Karpas-422 (cell line): Measurements from ENCODE around the gene KCNJ12. TPM values are rescaled to one million over a fixed set of nuclear protein-coding genes. Genes with fewer than 3 reads are reported as not detected.
A peak's percentile ranks its signal among the peaks of the same experiment; 100 is the strongest.
"Not testable (repeated sequence)": the region's sequence is repeated elsewhere in the genome, so short reads cannot be mapped to it uniquely, and the experiment has no call there.

Source experiments
- DNase-seq: peaks from one replicate; pipeline ENCODE4 v3.0.0-alpha.2; 2015
- H2AFZ ChIP-seq: fragments of 200-600 bp; sonication (generic); 2 replicates; pipeline ENCODE4 v1.6.1; 2014; ENCODE audit warnings: antibody characterized with exemption, low read length, mixed read lengths
- H3K27ac ChIP-seq: fragments of 200-600 bp; sonication (generic); 2 replicates; pipeline ENCODE4 v1.5.1; 2014; ENCODE audit warnings: mild to moderate bottlenecking, low read length, moderate library complexity
- H3K27me3 ChIP-seq: fragments of 200-600 bp; sonication (generic); 2 replicates; pipeline ENCODE4 v1.6.1; 2014; ENCODE audit warnings: low read length, mixed read lengths
- H3K36me3 ChIP-seq: fragments of 200-600 bp; sonication (generic); 2 replicates; pipeline ENCODE4 v1.6.1; 2014; ENCODE audit warnings: low read length, mixed read lengths; ENCODE audit not compliant: insufficient read depth
- H3K4me1 ChIP-seq: fragments of 200-600 bp; sonication (generic); 2 replicates; pipeline ENCODE4 v1.6.1; 2014; ENCODE audit warnings: mild to moderate bottlenecking, low read length, mixed read lengths
- H3K4me2 ChIP-seq: fragments of 200-600 bp; sonication (generic); 2 replicates; pipeline ENCODE4 v1.6.1; 2014; ENCODE audit warnings: low read length, low read depth, mild to moderate bottlenecking; ENCODE audit not compliant: poor library complexity, severe bottlenecking
- H3K4me3 ChIP-seq: fragments of 200-600 bp; sonication (generic); 2 replicates; pipeline ENCODE4 v1.5.1; 2014; ENCODE audit warnings: mild to moderate bottlenecking, antibody characterized with exemption, low read length, mixed read lengths
- H3K79me2 ChIP-seq: fragments of 200-600 bp; sonication (generic); 2 replicates; pipeline ENCODE4 v1.6.1; 2014; ENCODE audit warnings: mild to moderate bottlenecking, low read length, mixed read lengths
- H3K9ac ChIP-seq: fragments of 200-600 bp; sonication (generic); 2 replicates; pipeline ENCODE4 v1.6.0; 2014; ENCODE audit warnings: low read length
- H3K9me2 ChIP-seq: fragments of 200-600 bp; sonication (generic), shearing (Covaris generic); replicated peaks from 2 replicates; pipeline ENCODE4 v1.6.0; 2014; ENCODE audit warnings: mild to moderate bottlenecking, low read length, moderate library complexity; ENCODE audit not compliant: insufficient read depth
- H3K9me3 ChIP-seq: fragments of 300-700, 200-600 bp; sonication (generic); 2 replicates; pipeline ENCODE4 v1.6.1; 2014; ENCODE audit warnings: low read length, mixed read lengths
- H4K20me1 ChIP-seq: fragments of 200-600 bp; sonication (generic); 2 replicates; pipeline ENCODE4 v1.6.1; 2014; ENCODE audit warnings: mild to moderate bottlenecking, antibody characterized with exemption, low read length, low read depth; ENCODE audit not compliant: insufficient read depth
- total RNA-seq: library from RNA; depleted of rRNA; stranded (reverse); fragments of >200 nt; shearing (Covaris generic); gene quantifications from 2 replicates; pipeline ENCODE4 v1.2.3, GENCODE V29; 2014; ENCODE audit warnings: low replicate concordance

Gene KCNJ12
- total RNA-seq, 1 experiment from 2014 or later: 0.22 TPM

DNA sequence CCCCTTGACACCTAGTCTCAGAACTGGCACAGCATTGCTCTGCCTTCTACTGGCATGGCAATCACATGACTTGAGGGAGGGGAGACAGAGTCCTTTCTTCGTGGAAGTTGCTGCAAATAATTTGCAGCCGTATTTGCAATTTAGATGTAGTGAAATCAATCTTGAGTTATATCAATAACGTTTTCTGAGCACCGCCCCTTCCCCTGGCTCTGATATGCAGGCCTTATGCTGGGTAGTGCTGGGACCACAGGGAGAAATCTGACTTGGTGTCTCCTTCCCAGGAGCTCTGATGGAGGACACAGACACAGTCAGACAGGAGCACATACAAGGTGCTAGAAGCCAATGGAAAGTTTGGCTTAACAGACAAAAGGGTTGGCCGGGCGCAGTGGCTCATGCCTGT is 35.8 kb upstream of the KCNJ12 start:
- H3K4me2 ChIP-seq, H3K9ac ChIP-seq, H3K79me2 ChIP-seq, H3K9me2 ChIP-seq, H3K4me3 ChIP-seq, H4K20me1 ChIP-seq, H3K27me3 ChIP-seq, H3K36me3 ChIP-seq, DNase-seq, H3K9me3 ChIP-seq, H3K27ac ChIP-seq, H2AFZ ChIP-seq: not testable (repeated sequence)
- peaks cover 34% of the 10 kb centered on the region for H3K4me1 ChIP-seq

DNA sequence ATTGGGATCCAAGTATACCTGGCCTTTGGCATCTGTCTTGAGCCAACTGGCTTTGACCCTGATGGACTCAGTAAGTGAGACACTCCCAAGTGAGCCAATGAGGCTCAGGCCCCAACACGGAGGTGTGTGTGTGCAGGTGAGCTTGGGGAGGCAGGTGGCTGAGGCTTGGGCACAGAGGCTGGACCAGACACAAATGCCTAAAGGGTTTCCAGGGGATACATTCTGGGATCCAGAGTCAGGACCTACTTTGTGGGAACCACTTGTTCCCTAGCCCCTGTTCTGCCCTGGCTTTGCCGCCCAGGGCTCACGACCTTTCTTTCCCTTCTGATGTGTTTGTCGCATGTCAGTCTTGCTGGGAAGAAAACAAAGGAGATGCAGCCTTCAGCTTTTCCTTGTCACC is 34.9 kb upstream of the KCNJ12 start:
- not testable (repeated sequence) for H3K27me3 ChIP-seq, H3K79me2 ChIP-seq, H3K4me2 ChIP-seq, H3K36me3 ChIP-seq, DNase-seq, H3K9ac ChIP-seq, H3K9me3 ChIP-seq, H3K9me2 ChIP-seq, H3K4me3 ChIP-seq, H4K20me1 ChIP-seq, H2AFZ ChIP-seq, H3K27ac ChIP-seq
- peaks cover 37% of the 10 kb centered on the region for H3K4me1 ChIP-seq

DNA sequence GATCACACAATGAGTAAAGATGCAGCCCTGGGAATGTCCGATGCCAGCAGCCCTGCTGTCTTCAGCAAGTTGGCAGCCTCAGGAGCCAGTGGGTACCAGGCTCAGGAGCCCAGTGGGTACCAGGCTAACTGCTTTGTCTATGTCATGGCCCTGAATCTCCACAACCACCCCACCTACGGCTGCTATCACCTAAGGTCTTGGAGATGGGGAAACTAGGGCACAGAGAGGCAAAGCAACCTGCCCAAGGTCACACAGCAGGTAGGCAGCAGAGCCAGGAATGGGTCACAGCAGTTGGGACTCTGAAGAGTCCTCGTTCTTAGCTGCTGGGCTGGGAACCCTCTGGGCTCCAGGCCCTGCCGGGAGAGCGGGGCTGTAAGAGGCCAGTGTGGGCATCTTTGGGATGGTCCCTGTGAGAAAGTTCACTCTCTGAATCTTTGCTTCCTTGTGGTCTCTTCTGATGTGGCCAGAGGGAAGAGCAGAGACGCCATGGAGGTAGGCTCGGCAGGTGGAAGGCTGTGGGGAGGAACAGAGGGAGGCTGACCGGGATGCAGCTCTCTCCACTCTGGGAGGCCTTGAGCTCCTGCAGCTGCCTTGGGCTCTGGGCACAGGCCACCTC is 34.1 kb upstream of the KCNJ12 start:
- H3K79me2 ChIP-seq, H3K9me3 ChIP-seq, H3K27me3 ChIP-seq, H3K9ac ChIP-seq, H4K20me1 ChIP-seq, H3K4me3 ChIP-seq, H3K4me2 ChIP-seq, DNase-seq, H3K36me3 ChIP-seq, H3K27ac ChIP-seq, H3K9me2 ChIP-seq, H2AFZ ChIP-seq: not testable (repeated sequence)
- H3K4me1 ChIP-seq: peaks cover 43% of the 10 kb centered on the region

DNA sequence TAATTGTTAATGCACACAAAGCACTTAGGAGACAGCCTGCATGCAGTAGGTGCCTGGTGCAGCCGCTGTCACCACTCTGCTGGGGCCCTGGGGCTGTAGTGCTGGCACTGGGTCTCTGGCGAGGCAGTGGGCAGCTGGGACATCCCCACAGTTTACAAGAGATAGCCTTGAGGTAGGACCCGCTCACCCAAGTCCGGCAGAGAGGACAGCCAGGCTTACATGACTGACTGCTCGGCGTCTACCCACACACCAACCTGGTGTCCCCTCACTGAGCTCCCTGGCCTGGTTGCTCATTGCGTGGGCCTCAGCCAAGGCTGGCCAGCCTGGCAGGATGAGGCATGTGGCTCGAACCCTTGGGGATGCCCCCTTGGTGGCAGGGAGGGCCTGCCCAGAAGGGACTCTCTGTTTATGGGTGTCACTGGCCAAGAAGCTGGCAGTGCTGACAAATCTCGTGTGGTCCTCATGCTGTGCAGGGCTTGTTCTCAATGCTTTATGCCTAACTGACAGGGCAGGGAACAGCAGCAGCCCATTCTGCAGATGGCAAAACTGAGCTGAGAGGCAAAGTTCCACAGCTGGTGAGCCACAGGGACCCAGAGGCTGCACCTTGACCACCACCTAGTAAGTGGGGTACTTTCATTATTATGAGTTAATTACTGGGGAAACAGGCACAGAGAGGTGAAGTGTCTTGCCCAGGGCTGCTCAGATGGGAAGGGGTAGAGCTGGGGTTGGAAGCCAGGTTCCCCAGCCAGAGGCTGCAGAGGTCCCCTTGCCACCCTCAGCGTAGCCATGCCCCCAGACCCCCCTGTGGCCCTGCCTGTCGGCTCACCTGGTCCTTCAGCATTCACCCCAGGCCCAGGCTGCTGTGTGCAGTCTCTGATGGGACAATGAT is 32.9 kb upstream of the KCNJ12 start:
- not testable (repeated sequence) for H3K27ac ChIP-seq, H4K20me1 ChIP-seq, H3K79me2 ChIP-seq, H3K27me3 ChIP-seq, H3K36me3 ChIP-seq, H3K9me2 ChIP-seq, H3K4me2 ChIP-seq, H2AFZ ChIP-seq, H3K4me3 ChIP-seq, DNase-seq, H3K9me3 ChIP-seq
- peak overlapping the region; percentile 4; the same call in 1 of the 2 replicates for H3K9ac ChIP-seq
- peaks cover 48% of the 10 kb centered on the region for H3K4me1 ChIP-seq

DNA sequence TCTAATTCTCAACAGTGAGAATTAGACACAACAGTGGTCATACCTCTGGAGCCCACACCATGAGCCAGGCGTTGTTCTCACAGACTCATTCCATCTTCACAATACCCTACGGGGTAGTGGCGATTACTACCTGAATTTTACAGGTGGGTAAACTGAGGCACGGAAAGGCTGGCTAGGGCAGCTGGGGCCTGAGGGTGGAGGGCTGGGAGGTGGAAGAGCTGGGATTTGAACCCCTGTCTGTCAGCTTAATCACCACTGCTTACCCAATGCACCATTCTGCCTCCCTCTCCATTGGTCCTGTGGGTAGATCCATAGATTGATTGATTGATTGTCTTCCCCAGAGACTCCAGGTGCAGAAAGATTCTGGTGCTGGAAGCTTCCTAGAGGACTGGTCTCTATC is 31.4 kb upstream of the KCNJ12 start:
- Histone ChIP-seq H3K27ac (peak overlapping the region; percentile 93), H3K4me2 (peak overlapping the region; percentile 71), H3K9ac (peak overlapping the region; percentile 74), H3K4me3 (peak overlapping the region; percentile 52), H2AFZ (0 out of 2 replicates have a peak overlapping the region, but pooled peaks have one; percentile 83), H3K4me1 (peaks cover 57% of the 10 kb centered on the region)
- H3K36me3 ChIP-seq, DNase-seq, H3K27me3 ChIP-seq, H3K9me3 ChIP-seq, H3K79me2 ChIP-seq, H4K20me1 ChIP-seq, H3K9me2 ChIP-seq: not testable (repeated sequence)

DNA sequence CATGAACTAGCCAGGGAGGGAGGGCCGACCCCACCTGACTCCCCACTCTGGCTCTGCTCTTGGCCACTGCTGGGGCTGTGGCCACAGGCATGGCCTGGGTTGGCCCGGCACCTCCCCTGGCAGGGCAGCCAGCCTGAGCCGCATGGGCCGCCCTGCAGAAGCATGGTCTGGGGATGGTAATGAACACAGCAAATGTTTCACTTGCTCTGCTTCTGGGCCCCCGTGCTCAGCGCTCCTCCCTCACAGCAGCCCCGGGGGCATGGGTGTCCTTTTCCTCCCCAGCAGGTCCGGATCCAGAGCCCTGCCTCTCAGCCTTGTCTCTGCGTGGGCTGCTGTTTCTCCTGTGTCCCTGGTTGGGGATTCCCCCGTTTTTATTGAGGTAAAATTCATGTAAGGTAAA is 30.9 kb upstream of the KCNJ12 start:
- Histone ChIP-seq H3K9me2 (no peaks in the 10 kb centered on the region), H3K9me3 (no peaks in the 10 kb centered on the region), H3K79me2 (no peaks in the 10 kb centered on the region), H3K27me3 (no peaks in the 10 kb centered on the region), H3K9ac (peak overlapping the region; percentile 74), H3K4me2 (peak overlapping the region; percentile 71), H4K20me1 (no peaks in the 10 kb centered on the region), H3K4me1 (peaks cover 60% of the 10 kb centered on the region), H2AFZ (peak overlapping the region; percentile 83; the same call in 1 of the 2 replicates), H3K4me3 (peak overlapping the region; percentile 52), H3K36me3 (no peaks in the 10 kb centered on the region), H3K27ac (peak overlapping the region; percentile 93)
- DNase-seq: peak; percentile 80

DNA sequence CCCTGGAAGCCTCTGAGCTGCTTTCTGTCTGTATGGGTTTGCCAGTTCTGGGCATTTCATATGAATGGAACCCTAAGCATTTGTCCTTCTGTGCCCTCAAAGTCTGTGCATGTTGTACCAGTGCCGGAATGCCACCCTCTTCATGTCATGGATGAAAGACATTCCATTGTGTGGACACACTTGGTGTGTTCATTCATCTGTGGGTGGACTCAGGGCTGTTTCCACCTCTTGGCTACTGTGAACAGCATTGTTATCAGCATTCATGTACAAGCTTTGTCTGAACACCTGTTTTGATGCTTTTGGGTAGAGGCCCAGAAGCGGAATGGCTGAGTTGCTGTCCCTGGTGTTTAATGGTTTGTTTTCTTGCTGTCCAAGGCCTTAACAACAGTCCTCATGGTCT is 30.1 kb upstream of the KCNJ12 start:
- H3K4me2 ChIP-seq, H3K9me2 ChIP-seq, H3K9me3 ChIP-seq, H3K9ac ChIP-seq, DNase-seq, H3K27me3 ChIP-seq, H3K79me2 ChIP-seq, H2AFZ ChIP-seq, H3K27ac ChIP-seq, H3K4me3 ChIP-seq, H4K20me1 ChIP-seq, H3K36me3 ChIP-seq: not testable (repeated sequence)
- peaks cover 59% of the 10 kb centered on the region for H3K4me1 ChIP-seq

DNA sequence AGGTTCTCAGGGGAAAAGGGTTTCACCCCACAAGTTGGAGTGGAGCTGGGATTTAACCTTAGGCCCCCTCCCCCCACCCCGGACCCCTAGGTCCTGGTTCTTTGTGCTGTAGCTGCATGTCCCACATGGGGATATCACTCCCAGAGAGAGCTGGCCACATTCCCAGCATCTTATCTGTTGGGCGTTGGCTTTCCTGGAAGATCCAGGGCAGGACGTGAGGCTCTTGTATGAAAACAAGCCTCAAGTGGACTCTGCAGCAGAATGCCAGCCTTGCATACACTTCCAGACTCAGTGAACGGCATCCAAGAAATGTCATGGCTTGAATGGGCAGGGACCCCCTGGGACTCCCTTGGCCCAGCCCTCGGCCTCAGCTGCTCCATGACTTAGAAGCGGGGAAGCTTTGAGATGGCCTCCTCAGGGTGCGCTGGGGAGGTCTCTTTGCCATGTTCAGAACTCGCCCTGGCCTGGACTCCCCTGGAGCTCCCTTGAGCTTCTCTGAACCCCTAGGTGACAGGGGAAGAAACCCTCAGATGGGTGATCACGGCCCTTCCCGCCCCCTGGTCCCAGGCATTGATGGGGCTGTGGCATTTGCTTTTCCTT is 29.4 kb upstream of the KCNJ12 start:
- H3K9me2 ChIP-seq, H3K36me3 ChIP-seq, H3K9me3 ChIP-seq, H3K27me3 ChIP-seq, DNase-seq, H3K4me3 ChIP-seq, H3K9ac ChIP-seq, H4K20me1 ChIP-seq, H3K4me2 ChIP-seq, H3K79me2 ChIP-seq, H2AFZ ChIP-seq: not testable (repeated sequence)
- peak overlapping the region; percentile 53 for H3K27ac ChIP-seq
- H3K4me1 ChIP-seq: peaks cover 66% of the 10 kb centered on the region
